ENCODE results near the gene TBC1D19. TPM values are rescaled to one million over a fixed set of nuclear protein-coding genes. Genes with fewer than 3 reads are reported as not detected.

Gene TBC1D19
- total RNA-seq, 6 experiments from 2014 or later, result 8.5 to 14.4 (median 12.1) TPM

DNA sequence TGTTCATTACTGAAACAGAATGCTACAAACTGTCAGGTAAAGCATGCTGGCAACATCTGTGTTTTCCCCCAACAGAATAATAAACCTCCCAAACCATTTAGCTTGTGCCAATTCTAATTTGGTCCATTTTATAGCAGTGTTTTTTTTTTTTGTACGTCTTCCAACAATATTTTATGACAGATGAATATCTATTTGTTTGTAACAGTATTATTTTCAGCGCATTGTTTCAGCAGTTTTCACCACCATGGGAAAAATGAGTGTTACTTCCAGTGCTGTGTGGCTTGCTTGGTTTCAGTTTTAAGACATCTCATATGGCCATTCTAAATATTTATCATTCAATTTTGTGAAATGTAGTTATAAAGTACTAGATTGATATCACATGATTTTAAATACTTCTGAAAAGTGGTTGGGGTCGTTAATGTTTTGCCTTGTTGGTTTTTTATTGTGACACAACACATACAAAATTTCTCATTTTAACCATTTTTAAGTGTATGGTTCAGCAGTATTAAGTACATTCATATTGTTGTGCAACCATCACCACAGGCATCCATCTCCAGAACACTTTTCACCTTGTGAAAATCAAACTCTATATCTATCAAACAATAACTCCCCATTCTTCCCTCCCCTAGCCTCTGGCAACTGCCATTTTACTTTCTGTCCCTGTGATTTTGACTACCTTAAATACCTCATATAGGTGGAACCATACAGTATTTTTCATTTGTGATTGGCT is 25.6 kb upstream of the TBC1D19 start:
- Mint-ChIP-seq H3K36me3 (ENCODE audit: low read depth) (peaks cover 29% of the 10 kb centered on the region), H3K27ac (peak overlapping the region; percentile 14; the same call in 1 of the 2 replicates), H3K9me3 (peaks cover 29% of the 10 kb centered on the region), H3K4me1 (ENCODE audit: low read depth) (peaks cover 23% of the 10 kb centered on the region; the same call in 1 of the 2 replicates), H3K4me3 (no peak overlapping the region), H3K27me3 (ENCODE audit: insufficient read depth) (peaks cover 28% of the 10 kb centered on the region)
- TF ChIP-seq, protein P1, sequence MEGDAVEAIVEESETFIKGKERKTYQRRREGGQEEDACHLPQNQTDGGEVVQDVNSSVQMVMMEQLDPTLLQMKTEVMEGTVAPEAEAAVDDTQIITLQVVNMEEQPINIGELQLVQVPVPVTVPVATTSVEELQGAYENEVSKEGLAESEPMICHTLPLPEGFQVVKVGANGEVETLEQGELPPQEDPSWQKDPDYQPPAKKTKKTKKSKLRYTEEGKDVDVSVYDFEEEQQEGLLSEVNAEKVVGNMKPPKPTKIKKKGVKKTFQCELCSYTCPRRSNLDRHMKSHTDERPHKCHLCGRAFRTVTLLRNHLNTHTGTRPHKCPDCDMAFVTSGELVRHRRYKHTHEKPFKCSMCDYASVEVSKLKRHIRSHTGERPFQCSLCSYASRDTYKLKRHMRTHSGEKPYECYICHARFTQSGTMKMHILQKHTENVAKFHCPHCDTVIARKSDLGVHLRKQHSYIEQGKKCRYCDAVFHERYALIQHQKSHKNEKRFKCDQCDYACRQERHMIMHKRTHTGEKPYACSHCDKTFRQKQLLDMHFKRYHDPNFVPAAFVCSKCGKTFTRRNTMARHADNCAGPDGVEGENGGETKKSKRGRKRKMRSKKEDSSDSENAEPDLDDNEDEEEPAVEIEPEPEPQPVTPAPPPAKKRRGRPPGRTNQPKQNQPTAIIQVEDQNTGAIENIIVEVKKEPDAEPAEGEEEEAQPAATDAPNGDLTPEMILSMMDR (IDR thresholded peaks at IDR 0.05), result no peak
- no peak for DNase-seq

DNA sequence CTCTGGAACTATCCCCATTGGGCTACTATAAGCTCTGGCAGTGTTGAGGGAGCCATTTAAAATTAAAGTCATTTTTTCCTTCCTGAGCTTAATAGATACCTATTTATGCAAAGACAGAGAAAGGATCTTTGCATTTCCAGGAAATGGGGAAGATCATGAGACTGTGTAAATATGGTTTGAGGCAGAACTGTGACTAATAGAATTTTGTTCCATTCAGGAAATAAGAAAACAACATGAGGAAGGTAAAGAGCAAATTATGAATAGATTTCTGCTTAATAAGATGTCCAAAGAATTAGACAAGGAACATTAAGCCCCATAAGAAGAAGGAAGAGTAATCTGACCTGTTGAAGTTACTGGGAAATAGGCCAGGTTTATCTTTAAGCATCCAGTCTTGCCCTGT is 17.8 kb upstream of the TBC1D19 start:
- TF ChIP-seq, protein P1 (IDR thresholded peaks at IDR 0.05), result no peak
- Mint-ChIP-seq H3K4me3 (no peak overlapping the region), H3K9me3 (peaks cover 3% of the 10 kb centered on the region; the same call in 1 of the 2 replicates), H3K27me3 (ENCODE audit: insufficient read depth) (no peaks in the 10 kb centered on the region; the same call in none of the 2 replicates), H3K4me1 (ENCODE audit: low read depth) (peaks cover 46% of the 10 kb centered on the region), H3K27ac (no peak overlapping the region), H3K36me3 (ENCODE audit: low read depth) (peaks cover 9% of the 10 kb centered on the region)
- no peak for DNase-seq

DNA sequence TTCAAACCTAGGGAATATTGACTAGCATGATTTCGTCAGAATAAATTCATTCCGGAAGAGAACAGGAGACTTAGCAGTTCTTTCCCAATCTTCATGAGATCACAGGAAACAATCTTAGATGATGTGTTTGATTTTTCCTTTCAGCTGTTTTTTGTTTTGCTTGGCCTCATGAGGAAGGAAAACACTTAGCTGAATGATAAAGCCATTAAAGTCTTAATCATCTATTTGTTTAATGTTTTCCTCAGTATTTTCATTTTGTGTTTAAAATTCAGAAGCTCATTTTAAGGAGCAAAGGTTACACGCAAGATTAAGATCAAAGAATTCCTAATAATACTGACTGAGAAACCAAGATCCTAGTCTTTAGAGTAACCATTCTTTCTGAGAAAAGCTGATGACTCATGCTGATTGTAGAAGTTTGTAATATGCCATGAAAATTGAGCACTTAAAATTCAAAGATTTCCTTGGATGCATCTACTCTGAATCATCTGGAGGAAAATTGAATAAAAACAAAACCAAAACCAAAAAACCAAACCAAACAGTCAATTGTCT is 15.4 kb upstream of the TBC1D19 start:
- DNase-seq, result peak; percentile 97
- Mint-ChIP-seq H3K4me1 (ENCODE audit: low read depth) (peaks cover 59% of the 10 kb centered on the region), H3K27ac (peak overlapping the region; percentile 84), H3K4me3 (peak overlapping the region; percentile 36), H3K36me3 (ENCODE audit: low read depth) (no peaks in the 10 kb centered on the region), H3K9me3 (no peaks in the 10 kb centered on the region), H3K27me3 (ENCODE audit: insufficient read depth) (no peaks in the 10 kb centered on the region; the same call in none of the 2 replicates)
- TF ChIP-seq, protein P1 (IDR thresholded peaks at IDR 0.05), result no peak

DNA sequence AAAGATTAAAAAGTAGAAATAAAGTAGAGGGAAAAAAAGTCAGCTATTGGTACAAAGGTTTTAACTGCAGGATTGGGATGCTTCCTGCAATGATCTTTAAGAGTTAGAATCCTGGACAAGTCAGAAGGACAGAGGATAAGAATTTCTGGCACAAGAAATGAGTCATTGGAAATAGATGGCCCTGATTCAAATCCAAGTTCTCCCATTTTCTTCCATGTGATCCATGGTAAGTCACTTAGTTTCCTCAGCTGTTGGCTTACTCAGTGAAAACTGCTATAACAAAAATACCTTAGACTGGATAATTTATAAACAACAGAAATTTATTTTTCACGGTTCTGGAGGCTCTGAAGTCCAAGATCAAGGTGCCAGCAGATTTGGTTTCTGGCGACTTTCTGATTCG is 13.3 kb upstream of the TBC1D19 start:
- no peaks in the 10 kb centered on the region for H3K36me3 Mint-ChIP-seq (ENCODE audit: low read depth)
- no peak overlapping the region for H3K27ac Mint-ChIP-seq
- peaks cover 65% of the 10 kb centered on the region for H3K4me1 Mint-ChIP-seq (ENCODE audit: low read depth)
- DNase-seq, result no peak
- no peak overlapping the region for H3K4me3 Mint-ChIP-seq
- H3K27me3 Mint-ChIP-seq (ENCODE audit: insufficient read depth), result no peaks in the 10 kb centered on the region; the same call in 1 of the 2 replicates
- H3K9me3 Mint-ChIP-seq, result no peaks in the 10 kb centered on the region
- TF ChIP-seq, protein P1 (IDR thresholded peaks at IDR 0.05), result no peak

DNA sequence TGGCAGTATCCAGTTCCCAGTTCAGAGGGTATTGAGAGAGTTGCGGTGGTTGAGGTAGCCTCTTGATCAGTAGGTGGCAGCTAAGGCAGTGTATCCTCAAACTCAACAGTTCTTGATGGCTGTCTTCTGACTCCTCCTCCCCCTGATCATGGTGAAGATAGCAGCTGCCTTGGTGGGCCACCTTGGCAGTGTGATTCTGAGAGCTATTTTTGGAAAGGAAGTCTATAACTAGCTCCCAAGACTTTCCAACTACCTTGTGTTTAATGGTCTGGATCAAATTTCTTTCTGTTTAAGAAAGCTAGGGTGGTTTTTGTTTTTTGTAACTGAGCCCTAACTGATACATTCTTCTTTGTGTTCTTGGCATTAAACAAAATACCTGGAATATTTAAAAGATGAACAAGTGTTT is 10.5 kb upstream of the TBC1D19 start:
- Mint-ChIP-seq H3K36me3 (ENCODE audit: low read depth) (no peaks in the 10 kb centered on the region), H3K9me3 (no peaks in the 10 kb centered on the region), H3K4me1 (ENCODE audit: low read depth) (peaks cover 58% of the 10 kb centered on the region), H3K4me3 (no peak overlapping the region), H3K27ac (peak overlapping the region; percentile 1; the same call in 1 of the 2 replicates), H3K27me3 (ENCODE audit: insufficient read depth) (no peaks in the 10 kb centered on the region; the same call in 1 of the 2 replicates)
- DNase-seq, result peak; percentile 20
- TF ChIP-seq, protein P1 (IDR thresholded peaks at IDR 0.05), result no peak
